Erythroblast (primary cell): ENCODE results near the gene CCDC177.

Source experiments
- GATA1 ChIP-seq: IDR thresholded peaks from 2 replicates; pipeline ENCODE4 v1.6.1; 2011; ENCODE audit warnings: low read depth, mild to moderate bottlenecking, control low read depth, low read length, moderate library complexity
- POLR2A ChIP-seq: IDR thresholded peaks from 2 replicates; pipeline ENCODE4 v1.6.1; 2011; ENCODE audit warnings: mild to moderate bottlenecking, low read length

GRCh38 chr14:69571449-69572029, 3.1 kb downstream of the CCDC177 start:
- TF ChIP-seq POLR2A, result no peak
- no peak for TF ChIP-seq GATA1
